Fibroblast of skin of scalp (primary cell): ENCODE results near the gene UPK1B.

Source experiments
- DNase-seq: peaks from one replicate; pipeline ENCODE4 v3.0.0-alpha.2; 2013

UPK1B gene

DNA sequence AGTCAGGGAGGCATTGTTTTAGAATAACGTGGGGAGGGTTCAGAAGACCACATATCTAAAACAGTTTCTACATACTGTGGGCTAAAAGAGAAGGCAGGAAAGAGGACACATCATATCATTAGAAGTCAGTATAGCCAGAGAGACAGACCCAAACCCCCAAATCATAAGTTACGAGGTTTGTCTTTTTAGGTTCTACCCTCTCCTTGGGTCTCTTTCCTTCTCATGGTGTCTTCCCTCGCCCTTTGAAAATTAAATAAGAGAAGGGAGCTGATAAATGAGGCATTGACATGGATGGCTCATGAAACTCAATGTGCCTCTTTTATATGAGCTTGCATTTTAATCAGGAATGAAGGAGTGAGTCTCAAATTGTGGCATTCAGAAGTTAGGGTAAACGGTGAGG lies 3.4 kb downstream of the UPK1B start:
- no peak for DNase-seq

DNA sequence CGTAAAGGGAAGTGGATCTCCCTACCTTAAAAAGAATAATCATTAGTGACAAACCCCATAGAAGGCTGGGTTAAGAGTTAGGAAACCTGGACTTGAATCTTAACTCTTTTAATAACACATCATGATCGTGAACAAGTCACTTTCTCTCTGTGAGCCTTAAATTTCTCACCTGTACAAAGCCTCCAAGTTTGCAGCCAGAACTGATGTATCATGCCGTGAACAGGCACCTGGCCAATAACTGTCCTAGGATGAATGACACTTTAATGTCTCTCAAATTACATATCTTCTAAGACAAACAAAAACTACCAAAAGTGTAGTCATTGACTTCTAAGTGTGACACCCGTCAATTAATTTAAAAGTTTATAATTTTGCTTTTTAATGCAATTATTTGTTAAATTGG lies 3.9 kb downstream of the UPK1B start:
- no peak for DNase-seq

DNA sequence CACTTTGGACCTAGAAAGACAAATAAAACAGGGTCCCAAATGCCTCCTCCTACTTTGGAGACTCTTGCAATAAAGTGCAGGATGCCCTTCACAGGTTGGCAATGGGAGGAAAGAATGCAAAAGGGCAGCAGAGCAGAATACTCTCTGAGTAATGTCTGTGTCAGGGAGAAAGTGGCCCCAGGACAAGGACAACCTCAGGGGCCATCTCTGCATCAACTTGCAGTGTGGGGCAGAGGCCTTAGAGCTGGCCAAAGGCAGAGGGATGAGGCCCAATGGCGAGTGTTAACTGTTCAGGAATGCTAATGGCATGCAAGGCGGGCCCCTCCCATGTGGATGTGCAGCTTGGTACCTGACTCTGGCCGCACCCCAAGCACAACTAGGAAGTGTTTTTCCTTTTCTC lies 8.4 kb downstream of the UPK1B start:
- peak; percentile 37 for DNase-seq

DNA sequence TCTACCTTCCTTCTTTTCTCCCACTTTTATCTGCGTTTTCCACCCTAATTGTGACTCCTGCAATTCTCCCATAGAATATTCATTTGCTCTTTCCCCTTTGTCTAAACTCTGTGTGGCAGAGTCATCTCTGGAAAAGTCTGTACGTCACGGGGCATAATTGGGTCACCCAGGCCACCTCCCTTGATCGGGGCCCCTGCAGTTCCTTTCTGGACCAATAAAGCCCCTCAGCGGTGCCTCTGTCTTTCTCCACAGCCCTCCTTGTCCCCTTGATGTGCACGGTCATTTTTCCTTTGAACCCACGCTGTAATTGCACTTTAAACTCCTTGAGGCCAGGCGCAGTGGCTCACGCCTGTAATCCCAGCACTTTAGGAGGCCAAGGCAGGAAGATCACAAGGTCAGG lies 10.7 kb downstream of the UPK1B start:
- DNase-seq: no peak

DNA sequence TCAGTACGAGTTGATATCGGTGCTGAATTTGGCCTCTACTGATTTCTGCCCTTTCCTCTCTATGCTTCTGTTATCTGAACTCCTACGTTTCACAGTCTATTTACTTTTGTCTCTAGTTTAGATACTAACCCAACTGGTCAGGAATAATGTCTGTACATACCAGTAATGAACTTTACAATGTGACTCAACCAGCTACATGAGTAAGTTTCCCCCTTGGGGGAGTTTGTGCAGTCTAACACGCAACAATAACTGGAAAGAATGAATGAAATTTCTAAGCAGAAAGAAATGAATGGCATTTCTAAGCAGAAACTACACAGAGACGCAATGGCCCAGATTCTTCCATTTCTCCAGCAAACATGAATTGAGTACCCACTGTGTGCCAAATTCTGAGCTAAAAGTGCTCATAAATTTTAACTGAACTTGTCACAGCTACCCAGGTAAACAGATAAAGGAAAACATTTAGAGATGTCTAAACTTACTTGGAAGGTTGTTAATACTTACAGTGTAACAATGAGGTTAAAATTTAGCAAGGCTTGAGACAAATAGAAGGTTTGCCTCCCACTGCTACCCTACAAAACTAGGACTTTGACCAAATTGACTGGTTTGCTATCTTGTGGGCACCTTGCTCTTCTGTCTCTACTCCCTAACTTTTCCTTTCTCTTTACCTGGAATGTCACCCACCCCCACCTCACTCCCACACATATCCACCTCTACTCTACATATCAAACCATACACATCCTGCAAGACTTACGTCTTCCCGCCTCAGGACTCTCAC lies 11.6 kb downstream of the UPK1B start:
- peak; percentile 88 for DNase-seq

DNA sequence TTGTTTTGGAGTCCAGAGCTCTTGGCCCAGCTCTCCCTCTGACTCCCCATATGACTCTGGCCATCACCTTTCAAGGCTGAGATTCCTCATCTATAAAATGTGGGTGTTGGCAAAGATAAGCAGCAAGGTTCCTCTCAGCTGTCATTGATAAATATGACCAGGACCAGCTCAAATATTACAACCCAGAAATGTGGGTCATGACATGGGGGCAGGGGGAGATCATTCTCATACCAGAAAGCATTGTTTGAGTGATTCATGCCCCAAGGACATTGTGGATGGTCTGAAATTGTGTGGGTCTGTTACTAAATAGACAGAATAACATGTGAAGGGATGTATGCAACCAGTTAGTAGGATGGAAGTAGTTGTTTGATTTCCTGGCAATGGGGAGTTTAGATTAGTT lies 13.9 kb downstream of the UPK1B start:
- DNase-seq: peak; percentile 24

DNA sequence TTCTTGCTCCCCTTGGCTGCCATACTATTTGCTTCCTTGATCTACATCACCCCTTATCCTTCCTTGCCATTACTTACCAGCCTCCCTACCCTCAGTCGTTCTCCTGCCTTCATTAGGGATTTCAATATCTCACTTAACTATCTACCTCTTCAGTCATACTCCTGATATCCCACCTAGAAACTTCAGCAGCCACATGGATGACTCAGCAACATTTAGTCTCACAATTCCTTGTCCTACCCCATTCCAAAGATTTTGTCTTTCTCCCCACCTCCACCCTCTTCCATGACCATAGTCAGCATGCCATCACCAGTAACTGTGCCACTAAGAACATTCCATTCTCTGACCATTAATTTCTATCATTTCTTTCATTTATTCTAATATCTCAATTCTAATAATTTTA lies 18.4 kb downstream of the UPK1B start:
- DNase-seq: no peak

DNA sequence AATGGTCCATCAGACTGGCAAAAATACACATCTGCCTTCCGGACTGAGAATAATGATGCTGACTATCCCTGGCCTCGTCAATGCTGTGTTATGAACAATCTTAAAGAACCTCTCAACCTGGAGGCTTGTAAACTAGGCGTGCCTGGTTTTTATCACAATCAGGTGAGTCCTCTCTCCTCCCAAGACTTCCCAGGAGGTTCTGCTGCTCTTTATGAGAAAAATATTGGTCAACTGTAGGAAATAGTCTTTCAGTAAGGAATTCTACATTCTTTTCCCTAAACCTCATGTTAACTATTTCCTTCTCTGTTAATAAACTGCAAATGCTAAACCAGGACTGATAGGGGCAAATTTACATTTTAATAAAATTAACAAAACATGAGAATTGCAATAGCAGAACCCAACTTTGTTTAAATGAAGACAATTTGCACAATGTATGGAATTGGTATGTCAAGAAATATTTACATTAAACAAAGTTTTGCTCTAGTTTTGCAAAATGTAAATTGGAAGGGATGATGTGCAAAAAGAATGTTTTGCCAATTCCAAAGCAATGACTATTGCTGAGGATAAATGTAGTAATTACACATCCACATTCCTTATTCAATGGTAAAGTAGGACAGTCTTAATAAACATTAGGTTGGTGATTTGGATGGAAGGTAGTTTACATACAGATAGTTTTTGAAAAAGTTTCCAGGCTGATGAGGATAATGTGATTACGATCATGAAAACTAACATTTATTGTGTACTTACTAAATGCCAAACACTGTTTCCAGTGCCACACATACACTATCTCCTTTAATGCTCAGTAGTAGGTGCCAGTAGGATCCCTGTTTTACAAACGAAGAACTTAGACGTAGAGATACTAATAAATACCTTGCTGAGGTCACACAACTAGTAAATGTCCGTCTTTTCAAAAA lies 21.1 kb downstream of the UPK1B start:
- peak; percentile 65 for DNase-seq

DNA sequence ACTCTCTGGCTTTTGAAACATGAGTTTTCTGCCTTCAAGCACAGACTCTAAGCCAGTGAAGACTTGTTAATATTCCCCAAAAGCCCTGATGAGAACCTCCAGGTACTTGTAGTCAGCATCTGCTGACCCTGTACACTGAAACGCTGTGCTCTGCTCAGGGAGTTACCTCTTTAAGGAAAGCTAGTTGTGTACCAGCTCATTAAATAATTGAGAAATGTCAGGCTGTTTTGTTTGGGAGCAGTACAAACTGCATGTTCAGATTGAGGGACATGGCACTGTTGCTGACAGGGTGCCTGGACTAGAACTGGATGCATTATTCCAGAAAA lies 21.7 kb downstream of the UPK1B start:
- DNase-seq: no peak

DNA sequence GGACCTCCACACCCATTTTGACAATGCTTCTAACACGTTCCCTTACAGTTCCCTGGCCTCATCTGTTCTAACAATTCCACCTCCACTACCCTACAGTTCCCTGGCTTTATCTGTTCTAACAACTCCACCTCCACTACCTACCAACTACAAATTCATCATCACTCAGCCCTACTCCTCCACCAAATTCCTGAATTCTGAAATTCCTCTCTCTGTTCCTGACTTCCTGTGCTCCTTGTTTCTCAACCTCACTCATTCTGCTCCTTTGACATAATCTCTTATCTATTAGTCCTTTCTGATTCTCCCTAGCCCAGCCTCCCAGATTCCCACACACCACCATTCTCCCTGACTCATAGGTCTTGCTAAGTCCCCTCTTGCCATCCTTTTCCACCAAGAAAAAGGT lies 22.5 kb downstream of the UPK1B start:
- no peak for DNase-seq

DNA sequence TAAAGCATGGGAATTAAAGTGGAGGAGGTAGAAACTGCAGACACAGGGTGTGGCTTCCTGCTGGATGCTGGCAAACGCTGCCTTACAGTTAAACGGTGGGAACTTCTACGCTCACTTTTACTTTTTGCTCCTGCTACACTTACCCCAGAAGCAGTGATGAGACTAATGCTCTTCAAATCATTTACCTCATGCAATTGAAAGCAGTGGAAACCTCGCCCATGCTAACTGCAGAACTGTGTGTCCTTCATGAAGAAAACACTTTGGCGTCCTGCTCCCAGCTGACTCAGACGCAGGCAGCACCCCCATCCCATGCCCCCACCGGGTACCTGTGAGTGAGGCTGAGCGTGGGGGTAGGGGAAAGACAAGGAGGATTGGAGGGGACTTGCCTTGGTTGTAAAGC lies 31.8 kb downstream of the UPK1B start:
- no peak for DNase-seq

DNA sequence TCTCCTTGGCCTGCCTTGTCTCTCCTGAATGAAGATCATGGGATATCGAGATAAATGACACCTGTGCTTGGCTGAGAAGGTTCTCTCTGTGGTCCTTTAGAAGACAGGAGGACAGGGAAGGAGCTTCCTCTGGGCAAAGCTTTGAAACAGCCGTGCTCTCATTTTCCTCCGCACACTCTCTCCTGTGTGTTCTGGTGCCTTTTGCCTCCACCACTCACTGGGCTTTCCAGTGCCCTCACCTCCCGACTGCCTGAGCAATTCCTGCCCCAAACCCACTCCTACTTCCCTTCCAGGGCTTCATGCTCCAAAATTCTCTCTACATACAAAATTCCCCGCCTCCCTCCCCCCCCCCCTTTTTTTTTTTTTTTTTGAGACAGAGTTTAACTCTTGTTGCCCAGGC lies 32.3 kb downstream of the UPK1B start:
- no peak for DNase-seq

DNA sequence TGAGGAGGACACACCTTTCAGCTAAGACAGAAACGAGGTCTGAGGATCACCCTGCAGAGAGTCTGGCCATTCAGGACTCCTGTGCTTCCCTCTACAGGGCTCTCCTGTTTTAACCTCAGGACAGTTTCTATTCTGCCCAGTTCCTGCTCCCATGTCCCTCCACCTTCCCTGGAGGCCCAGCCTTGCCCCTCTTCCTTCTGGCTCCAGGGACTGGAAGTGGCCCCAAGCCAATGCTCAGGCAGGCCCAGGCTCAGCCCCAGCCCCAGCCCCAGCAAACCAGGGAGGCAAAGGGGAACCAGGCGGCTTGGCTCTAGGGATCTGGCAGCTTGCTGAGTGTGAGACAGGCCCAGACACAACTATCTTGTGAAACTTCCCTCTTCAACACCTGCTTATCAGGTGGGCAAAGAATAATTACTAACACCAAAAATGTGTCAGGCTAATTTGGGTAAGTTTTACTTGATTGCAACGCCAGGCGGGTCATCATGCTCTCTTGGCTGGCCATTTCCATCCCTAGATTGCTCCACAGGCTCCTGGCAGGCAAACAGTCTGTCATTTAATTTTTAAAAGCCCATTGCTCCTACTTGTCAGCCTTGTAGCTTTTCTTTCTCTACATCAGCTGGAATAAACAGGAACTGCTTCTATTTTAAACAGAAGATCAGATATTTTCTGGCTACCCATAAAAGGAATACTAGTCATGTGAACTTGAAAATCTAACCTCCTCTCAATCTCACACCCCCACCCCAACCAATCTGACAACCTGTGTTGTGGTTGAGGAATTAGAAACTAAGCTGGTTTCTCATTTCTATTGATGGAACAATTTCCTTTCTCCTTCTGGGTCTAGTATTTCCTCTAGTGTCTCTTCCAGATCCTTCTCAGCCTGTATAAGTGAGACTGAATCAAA lies 33.5 kb downstream of the UPK1B start:
- no peak for DNase-seq

DNA sequence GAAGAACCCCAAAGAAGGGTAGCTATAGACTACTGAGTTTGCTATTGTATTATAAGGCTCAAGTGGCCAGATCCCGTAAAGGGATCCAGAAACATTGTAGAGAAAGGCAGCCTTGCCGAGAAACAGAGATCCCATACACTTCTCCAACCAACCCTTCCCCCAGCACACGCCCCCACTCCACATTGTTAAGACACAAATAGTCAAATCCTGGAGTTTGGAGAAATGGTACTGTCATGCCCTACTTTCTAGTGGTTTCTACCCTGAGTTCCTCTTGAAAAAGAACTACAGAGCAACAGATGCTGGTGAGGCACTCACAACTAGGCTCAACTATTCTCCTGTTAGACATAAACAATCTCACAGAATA lies 34.1 kb downstream of the UPK1B start:
- DNase-seq: no peak

DNA sequence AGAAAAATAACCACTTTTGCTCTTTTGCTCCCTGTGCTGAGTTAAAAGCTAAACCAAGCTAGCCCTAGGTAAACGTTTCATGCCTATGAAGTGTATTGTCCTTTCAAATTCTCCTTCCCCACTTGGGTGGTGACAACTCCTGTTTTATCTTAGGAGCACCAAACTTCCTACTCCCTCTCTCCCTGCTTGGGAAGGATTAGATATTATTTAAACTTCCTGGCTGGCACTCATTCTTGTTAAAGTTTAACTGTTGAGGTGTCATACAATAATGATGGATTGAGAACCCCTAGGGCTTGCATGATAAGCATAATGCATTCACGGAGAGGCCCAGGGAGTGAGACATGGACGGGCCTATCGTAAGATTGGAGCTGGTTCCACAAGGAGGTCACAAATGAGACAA lies 37.8 kb downstream of the UPK1B start:
- no peak for DNase-seq

DNA sequence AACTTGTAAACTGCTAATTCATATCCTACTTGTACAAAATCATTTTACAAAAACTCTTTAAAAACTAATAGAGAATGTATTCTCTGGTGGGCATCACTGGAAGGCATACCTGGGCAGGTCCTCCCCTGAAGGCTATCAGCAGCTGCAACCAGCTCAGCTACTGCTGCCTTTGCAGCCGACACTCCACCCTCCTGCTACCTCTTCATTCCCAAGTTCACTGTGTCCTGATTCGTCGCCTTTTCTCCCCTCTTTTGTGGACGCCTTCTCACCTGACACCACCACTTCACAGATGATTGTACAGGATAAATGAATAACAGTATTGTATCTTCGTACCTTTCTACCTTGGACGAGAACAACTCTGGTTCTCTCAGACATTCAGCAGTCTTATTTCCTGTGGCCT lies 38.4 kb downstream of the UPK1B start:
- DNase-seq: no peak

DNA sequence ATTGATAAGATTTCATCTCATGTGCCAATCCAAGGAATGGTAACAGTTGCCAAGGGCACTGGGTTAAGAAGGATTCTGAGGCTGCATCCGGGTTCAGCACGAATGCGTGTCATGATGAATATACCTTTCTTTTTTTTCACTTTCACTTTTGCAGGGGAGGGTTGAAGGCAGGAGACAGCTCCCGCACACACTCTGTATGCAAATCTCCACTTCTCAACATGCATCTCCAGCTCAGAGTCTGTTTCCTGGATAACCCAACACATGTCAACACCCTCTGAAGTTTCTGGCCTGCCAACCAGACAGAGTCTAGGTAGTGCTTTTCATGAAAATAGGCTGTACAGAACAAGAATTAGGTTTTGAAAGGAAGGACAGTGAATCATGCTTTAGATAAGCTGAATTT lies 45.7 kb downstream of the UPK1B start:
- no peak for DNase-seq

DNA sequence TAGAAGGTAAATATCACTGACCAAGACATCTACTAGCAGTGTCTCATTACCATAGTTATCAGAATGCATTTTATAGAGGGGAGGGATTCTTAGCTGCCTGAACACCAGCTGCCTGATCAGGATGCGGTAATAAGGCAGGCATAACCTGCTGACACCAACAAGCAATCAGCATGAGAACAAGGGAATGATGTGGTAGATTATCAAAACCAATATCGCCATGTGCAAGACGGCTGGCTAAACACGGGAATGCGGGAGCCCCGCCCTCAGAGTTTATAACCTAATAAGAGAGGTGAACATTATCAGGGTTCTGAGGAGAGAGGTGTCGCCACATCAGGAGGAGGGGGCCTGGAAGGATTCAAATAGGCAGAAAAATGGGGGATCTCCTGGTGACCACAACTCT lies 46.8 kb downstream of the UPK1B start:
- no peak for DNase-seq

DNA sequence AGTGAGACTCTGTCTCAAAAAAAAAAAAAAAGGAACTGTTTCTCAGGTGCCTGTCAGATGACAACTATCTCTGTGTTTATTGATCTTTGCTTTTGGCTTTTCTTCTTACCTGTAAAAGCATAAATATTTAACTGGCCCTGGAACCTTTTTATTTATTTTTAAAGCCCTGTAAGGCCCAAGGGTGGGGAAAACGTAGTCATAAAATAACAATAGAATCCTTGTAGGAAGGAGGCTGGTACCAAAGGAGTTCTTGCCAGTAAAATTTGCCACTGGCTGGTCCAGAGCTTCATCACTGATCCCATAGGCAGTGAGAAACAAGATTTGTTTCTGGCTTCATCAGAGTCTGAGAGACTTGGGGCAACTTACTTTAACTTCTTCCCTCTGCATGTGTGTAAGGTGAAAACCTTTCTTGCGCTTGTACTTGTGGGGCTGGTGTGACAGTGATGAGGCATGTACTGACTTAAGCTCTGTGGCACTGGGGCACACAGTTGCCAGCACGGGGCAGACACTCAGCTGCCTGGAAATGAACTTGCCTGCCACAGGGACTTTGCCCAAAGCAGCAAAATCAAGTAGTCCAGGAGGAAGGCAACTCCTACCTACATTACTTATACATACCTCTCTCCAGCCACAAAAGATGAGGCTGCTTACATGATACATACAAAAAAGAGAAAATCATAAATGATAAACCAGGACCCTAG lies 47.7 kb downstream of the UPK1B start:
- no peak for DNase-seq

DNA sequence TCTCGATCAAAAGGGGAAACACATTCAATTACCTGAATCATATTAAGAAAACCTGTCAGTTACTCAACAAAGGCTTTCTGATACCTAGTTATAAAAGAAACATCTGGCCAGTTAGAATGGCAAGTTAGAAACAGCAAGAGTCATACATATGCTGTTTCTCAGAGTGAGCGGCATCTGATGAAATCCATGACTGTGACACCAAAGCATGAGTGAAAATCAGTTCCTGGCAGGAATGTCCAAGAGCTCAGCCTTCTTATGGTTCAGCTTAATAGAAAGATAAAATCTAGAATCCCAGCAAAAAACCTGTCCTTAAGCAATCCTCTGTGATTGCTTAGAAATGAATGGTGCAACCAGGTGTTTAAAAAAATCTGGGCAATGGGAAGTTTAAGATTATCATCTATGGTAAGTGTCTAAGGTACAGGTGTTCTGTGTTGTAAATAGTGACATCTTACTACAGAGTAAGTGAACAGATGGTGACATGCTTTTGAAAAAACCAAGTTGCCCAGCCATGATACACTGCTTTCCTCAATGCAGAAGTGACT lies 48.5 kb downstream of the UPK1B start:
- no peak for DNase-seq

DNA sequence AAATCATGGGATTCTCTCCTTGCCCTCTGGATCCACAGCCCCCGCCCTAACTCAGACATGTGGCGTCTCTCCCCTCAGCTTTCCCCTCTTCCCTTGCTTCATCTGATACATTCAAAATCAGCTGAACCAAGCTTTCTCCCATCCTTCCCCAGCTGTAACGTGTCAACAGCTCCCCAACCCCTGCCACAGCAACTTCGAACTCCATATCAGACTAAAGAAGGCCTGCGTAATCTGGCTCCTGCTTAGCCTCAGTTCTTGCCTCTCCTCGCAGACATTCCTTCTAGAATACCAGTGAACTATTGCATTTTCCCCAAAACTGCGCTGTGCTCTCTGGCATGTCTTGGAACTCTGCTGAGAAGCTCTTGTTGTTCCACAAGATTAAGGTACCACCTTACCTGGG lies 49.0 kb downstream of the UPK1B start:
- no peak for DNase-seq

DNA sequence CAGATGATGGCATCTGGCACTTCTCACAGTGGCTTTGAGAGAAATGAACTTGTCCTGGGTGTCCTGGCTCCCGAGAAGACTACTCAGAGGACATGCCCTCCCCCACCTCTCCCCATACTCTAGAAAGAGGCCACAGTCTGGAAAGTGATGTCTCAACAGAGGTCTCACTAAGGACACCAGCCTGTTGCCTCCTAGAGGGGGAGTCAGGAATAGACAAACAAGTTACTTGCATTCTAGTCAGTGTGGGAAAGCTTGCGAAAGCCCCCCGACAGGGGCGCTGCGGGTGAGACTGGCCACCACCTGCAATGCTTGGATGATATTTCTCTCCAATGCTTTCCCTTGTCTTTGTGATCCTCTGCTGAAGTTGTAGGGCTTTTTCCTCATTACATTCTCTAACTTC lies 50.1 kb downstream of the UPK1B start:
- DNase-seq: no peak
